ENCODE measurements around the gene ADAM12. TPM values are rescaled to one million over a fixed set of nuclear protein-coding genes. Genes with fewer than 3 reads are reported as not detected.
A peak's percentile ranks its signal among the peaks of the same experiment; 100 is the strongest.
"Not testable (repeated sequence)": the region's sequence is repeated elsewhere in the genome, so short reads cannot be mapped to it uniquely, and the experiment has no call there.

ADAM12 gene
- polyA plus RNA-seq, 3 donors = 22.5 to 28.1 (median 26.0) TPM

DNA sequence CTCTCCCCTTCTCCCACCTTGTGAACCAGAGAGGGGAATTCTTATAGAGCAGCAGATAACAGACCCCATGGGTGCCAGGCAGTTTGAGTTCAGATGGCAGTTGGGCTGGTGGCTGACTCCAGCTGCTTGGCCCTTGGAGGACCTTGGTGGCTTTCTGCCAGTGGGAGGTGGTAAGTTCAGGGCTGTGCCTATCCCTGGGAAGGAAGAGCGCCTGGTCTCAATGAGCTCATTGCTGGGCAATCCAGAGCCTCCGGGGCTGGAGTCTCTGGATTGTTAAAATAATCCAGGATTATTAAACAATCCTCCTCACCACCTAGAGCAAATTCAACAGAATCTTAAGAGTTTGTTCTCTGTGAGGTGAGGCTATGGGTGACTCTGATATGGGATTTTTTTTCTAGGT is 386.7 kb downstream of the ADAM12 start:
- no peak for DNase-seq (ENCODE audit: extremely low read depth in 1 of 11, low read depth in 9 of 11, low spot score in 4 of 11)

DNA sequence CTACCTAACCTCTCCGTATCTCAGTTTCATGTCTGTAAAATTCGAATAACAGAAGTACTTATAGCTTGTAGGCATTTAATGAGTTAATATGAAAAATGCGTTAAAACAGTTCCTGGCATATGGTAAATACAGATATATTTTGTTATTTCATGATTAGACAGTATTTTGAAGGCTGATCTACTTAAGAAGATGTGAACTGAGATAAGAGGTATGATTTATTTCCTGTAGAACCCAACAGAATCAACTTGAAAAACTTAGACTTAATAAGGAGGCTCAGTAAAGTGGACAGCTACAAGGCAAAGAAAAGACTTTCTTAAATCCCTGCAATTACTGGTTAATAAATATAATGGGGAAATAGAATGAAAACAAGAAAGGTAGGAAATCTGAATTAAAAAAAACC is 388.6 kb downstream of the ADAM12 start:
- DNase-seq (ENCODE audit: extremely low read depth in 1 of 11, low read depth in 9 of 11, low spot score in 4 of 11) = no peak

DNA sequence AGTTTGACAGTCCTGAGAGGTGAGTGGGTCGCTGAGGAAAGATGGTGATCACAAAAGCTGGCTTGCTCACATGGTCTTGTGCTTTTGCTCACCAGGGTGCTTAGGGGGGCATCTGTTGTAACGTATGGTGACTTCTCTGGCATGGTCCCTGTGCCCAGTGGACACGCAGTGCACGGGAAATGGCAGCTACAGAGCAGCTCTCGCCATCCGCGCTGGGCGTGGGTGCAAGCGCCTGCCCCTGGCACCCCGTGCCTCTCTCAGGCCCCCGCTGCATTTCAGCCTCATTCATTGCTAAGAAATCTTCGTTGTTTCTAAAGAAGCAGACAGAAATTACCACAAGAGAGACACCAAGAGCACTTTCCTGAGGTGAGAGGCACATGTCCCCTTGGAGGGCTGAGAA is 390.7 kb downstream of the ADAM12 start:
- DNase-seq (ENCODE audit: extremely low read depth in 1 of 11, low read depth in 9 of 11, low spot score in 4 of 11) = no peak

- DNase-seq (ENCODE audit: extremely low read depth in 1 of 11, low read depth in 9 of 11, low spot score in 4 of 11) = no peak
Measured at GRCh38 chr10:125995726-125996304, 392.5 kb downstream of the ADAM12 start.

DNA sequence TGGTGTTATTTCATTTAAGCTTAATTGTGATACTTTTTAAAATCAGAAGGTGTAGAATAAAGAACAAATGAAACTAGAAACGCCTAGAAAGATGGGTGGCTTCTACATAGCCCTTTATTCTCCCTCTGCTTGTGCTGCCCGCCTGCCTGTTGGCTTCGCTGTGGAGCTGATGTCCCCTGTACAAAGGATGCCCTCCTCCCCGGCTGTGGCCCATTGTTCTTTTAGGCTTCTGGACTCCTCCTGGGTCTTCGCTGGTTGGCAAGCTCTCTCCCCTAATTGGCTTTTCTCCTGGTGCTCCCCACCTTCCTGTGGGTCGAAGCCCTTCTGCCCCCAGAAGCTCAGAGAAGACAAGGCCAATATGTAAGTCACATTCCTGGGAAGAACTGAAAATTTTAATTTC is 393.7 kb downstream of the ADAM12 start:
- DNase-seq (ENCODE audit: extremely low read depth in 1 of 11, low read depth in 9 of 11, low spot score in 4 of 11) = no peak

DNA sequence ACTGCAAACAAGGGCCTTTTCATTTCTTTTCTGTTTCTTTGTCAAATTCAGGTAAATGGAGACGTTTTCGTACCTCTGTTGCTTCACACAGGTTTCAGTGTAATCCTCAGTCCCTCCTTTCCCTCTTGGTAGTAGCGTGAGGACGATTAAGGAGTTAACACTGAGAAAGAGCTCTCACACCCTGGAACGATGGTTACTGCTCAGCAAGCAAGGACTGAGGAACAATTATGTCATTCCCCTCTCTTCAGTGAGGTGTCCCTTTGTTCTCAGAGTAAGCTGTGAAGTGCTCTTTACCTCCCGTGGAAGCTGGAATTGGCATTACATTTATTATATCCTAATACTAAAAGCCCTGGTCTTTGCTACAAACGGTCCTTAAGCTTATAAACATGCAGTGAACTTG is 396.0 kb downstream of the ADAM12 start:
- DNase-seq (ENCODE audit: extremely low read depth in 1 of 11, low read depth in 9 of 11, low spot score in 4 of 11) = no peak

GRCh38 chr10:125991392-125991791 is 396.9 kb downstream of the ADAM12 start:
- DNase-seq (ENCODE audit: extremely low read depth in 1 of 11, low read depth in 9 of 11, low spot score in 4 of 11) = no peak

GRCh38 chr10:125990974-125991373 is 397.3 kb downstream of the ADAM12 start:
- no peak for DNase-seq (ENCODE audit: extremely low read depth in 1 of 11, low read depth in 9 of 11, low spot score in 4 of 11)

- no peak for DNase-seq (ENCODE audit: extremely low read depth in 1 of 11, low read depth in 9 of 11, low spot score in 4 of 11)
Measured at GRCh38 chr10:125989791-125990190, 398.5 kb downstream of the ADAM12 start.

GRCh38 chr10:125985557-125986240 is 402.6 kb downstream of the ADAM12 start:
- no peak for DNase-seq (ENCODE audit: extremely low read depth in 1 of 11, low read depth in 9 of 11, low spot score in 4 of 11)

DNA sequence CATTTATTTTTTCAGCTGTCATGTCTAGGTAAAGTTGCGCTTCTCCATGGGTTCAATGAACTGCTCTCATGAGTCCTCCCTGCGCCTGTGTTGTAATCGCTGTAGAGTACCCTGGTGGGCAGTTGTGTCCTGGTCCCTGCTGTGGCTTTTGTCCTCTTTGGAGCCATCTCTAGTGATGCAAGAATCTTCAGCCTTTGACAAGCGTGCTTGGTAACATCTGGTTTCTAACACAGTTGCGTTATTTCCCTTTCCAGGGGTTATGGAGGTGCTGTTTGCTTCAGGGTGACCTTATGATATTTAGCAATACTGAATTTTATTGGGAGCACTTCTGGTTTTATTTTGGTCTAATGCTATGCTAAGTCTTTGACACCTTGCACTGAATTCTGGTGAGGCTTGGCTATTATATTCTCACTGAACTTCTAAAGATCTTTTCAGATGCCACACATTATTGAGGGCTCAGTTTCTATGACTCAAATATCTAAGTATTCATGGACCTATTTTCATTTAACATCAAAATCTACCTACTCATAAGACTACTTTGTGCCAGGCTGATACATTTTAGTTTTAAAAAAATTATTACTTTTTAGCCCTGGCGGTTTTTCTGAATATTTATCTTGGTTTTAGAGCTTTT is 403.3 kb downstream of the ADAM12 start:
- DNase-seq (ENCODE audit: extremely low read depth in 1 of 11, low read depth in 9 of 11, low spot score in 4 of 11) = no peak

DNA sequence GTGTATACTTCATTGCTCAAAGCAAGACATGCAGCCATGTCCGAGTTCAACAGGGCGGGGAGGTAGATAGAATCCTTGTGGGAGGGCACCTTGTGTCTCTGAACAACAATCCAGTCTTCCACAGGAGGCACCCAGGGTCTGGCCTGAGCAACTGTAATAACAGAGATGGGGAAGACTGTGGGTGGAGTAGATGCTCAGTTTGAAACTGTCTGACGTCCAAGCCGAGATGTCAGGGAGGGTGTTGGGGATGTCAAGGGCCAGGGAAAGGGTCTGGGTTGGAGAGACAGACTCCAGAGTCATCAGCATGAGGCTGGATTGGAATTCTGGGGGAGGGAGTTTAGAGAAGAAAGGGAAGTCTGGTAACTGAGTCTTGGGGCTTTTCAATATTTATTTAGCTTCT is 403.9 kb downstream of the ADAM12 start:
- DNase-seq (ENCODE audit: extremely low read depth in 1 of 11, low read depth in 9 of 11, low spot score in 4 of 11) = no peak

DNA sequence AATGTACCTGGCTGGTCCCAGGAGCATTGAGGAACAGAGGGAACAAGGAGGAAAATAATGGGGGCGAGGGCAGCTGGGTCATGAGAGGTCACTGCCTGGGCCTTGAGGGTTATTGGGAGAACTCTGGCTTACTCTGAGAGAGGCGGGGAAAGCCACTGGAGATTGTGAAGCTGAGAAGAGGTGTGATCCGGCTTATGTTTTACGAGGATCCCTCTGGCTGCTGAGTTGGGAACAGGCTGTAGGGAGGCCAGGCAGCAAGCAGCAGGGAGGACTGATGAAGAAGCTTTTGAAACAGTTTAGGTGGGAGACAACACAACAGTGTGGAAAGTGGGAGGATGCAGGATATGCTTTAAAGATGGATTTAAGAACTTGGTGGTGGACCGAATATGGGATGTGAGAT is 404.6 kb downstream of the ADAM12 start:
- no peak for DNase-seq (ENCODE audit: extremely low read depth in 1 of 11, low read depth in 9 of 11, low spot score in 4 of 11)

DNA sequence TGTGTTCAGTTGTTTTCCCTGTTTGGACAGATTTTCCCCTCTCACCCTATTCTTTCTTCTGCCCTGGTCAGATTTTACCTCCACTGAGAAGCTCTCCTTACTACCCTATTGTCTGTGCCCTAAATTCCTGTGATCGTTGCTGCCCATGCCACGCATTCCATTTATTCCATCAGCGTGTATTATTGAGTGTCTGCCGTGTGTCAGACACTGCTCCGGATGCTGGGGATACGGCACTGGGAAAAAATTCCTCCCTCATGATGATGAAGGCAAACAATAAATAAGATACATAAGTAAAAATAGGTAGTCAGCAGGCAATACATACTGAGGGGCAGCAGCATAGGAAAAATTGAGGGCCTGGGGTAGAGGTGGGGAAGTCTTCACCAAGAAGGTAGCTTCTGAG is 405.1 kb downstream of the ADAM12 start:
- no peak for DNase-seq (ENCODE audit: extremely low read depth in 1 of 11, low read depth in 9 of 11, low spot score in 4 of 11)

- peak; percentile 38 to 85 (median 64) for DNase-seq (ENCODE audit: extremely low read depth in 1 of 11, low read depth in 9 of 11, low spot score in 4 of 11)
Measured at GRCh38 chr10:125982260-125982948, 405.9 kb downstream of the ADAM12 start.

DNA sequence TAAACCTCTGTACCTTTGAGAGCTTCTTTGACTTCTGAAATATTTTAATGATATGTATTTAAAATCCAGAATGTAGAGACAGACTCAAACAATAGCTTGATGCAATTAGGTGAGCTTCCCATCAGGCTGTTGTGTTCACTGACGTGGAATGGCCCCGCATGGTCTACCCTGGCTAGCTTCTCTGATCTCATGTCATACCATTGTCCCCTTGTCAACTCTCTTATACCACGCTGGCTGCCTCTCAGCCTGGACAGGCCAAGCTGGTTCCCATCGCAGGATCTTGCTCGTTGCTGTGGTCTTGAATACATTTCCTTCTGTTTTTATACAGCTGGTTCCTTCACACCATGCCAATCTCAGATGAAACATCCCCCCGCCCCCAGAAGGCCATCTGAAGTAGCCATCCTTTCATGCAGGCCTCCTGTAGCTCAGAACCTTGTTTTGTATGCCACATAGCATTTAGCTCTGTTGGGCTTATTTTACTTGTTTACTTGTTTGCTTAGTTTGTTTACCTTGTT is 407.7 kb downstream of the ADAM12 start:
- no peak for DNase-seq (ENCODE audit: extremely low read depth in 1 of 11, low read depth in 9 of 11, low spot score in 4 of 11)

- no peak for DNase-seq (ENCODE audit: extremely low read depth in 1 of 11, low read depth in 9 of 11, low spot score in 4 of 11)
Measured at GRCh38 chr10:125979976-125980375, 408.3 kb downstream of the ADAM12 start.

GRCh38 chr10:125976960-125977605 is 411.2 kb downstream of the ADAM12 start:
- DNase-seq (ENCODE audit: extremely low read depth in 1 of 11, low read depth in 9 of 11, low spot score in 4 of 11) = no peak

DNA sequence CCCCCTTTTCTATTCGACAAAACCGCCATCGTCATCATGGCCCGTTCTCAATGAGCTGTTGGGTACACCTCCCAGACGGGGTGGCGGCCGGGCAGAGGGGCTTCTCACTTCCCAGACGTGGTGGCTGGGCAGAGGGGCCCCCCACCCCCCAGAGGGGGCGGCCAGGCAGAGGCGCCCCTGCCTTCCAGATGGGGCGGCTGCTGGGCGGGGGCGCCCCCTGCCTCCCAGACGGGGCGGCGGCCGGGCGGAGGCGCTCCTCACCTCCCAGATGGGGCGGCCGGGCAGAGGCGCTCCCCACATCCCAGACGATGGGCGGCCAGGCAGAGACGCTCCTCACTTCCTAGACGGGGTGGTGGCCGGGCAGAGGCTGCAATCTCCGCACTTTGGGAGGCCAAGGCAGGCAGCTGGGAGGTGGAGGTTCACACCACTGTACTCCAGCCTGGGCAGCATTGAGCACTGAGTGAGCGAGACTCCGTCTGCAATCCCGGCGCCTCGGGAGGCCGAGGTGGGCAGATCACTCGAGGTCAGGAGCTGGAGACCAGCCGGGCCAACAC is 418.1 kb downstream of the ADAM12 start:
- DNase-seq (ENCODE audit: extremely low read depth in 1 of 11, low read depth in 9 of 11, low spot score in 4 of 11) = not testable (repeated sequence)
